IMR-90 (cell line): ENCODE measurements around the gene HOXD10. TPM values are rescaled to one million over a fixed set of nuclear protein-coding genes. Genes with fewer than 3 reads are reported as not detected.

ENCODE experiments used
- ATAC-seq: fragments of 200-7000 bp; cut with Tn5 transposase; 2 replicates; pipeline ENCODE4 v1.9.1; 2020; ENCODE audit warnings: low read depth, mild to moderate bottlenecking, moderate library complexity
- BruUV-seq: library from RNA; stranded (reverse); fragments of 400-500 nt; replicated peaks from 2 replicates; lab custom pipeline; 2021; lab: Mats Ljungman, UMichigan
- CTCF ChIA-PET: fragments of 300-600 bp; formaldehyde crosslinking; extraction: SDS; loops from one replicate; lab custom pipeline; 2021; ENCODE audit warnings: antibody characterized with exemption; lab: Yijun Ruan, JAX
- POLR2A ChIA-PET: fragments of 300-600 bp; sonication (Branson Sonifier 250); formaldehyde crosslinking; loops from one replicate; lab custom pipeline; 2022; ENCODE audit warnings: antibody characterized with exemption; ENCODE audit not compliant: unreplicated experiment; lab: Charles Lee
- DNase-seq: peaks from one replicate; pipeline ENCODE4 v3.0.0; 2013
- H2AFZ ChIP-seq: replicated peaks from 2 replicates; pipeline ENCODE3; 2013; ENCODE audit warnings: low read length, mild to moderate bottlenecking; ENCODE audit not compliant: poor library complexity
- H2AK5ac ChIP-seq: 2 replicates; pipeline ENCODE4 v1.6.1; 2013; ENCODE audit warnings: low read depth, low read length, inconsistent platforms
- H2AK9ac ChIP-seq: replicated peaks from 2 replicates; pipeline ENCODE3; 2013; ENCODE audit warnings: mild to moderate bottlenecking, low read depth, low read length, moderate library complexity; ENCODE audit not compliant: poor library complexity
- H2BK120ac ChIP-seq: 2 replicates; pipeline ENCODE4 v1.6.1; 2013; ENCODE audit warnings: low read depth, low read length, inconsistent platforms
- H2BK15ac ChIP-seq: 3 replicates; pipeline ENCODE4 v1.6.1; 2013; ENCODE audit warnings: low read depth, low read length, inconsistent platforms
- H2BK20ac ChIP-seq: 2 replicates; pipeline ENCODE4 v1.6.1; 2013; ENCODE audit warnings: low read depth, mild to moderate bottlenecking, inconsistent platforms, low read length, moderate library complexity
- H2BK5ac ChIP-seq: 2 replicates; pipeline ENCODE4 v1.6.1; 2013; ENCODE audit warnings: mild to moderate bottlenecking, low read depth, low read length, inconsistent platforms; ENCODE audit not compliant: poor library complexity, severe bottlenecking
- H3K14ac ChIP-seq: replicated peaks from 2 replicates; pipeline ENCODE4 v1.6.1; 2013; ENCODE audit warnings: low read depth, low read length, inconsistent platforms
- H3K18ac ChIP-seq: 2 replicates; pipeline ENCODE4 v1.6.1; 2013; ENCODE audit warnings: low read depth, low read length, control low read depth
- H3K23ac ChIP-seq: 2 replicates; pipeline ENCODE4 v1.6.1; 2013; ENCODE audit warnings: low read depth, low read length, inconsistent platforms
- H3K27ac ChIP-seq: 2 replicates; pipeline ENCODE4 v1.5.1; 2013; ENCODE audit warnings: mild to moderate bottlenecking, control low read depth, low read length; ENCODE audit not compliant: insufficient read depth
- H3K27me3 ChIP-seq: 2 replicates; pipeline ENCODE4 v1.6.1; 2013; ENCODE audit warnings: low read length; ENCODE audit not compliant: control insufficient read depth, insufficient read depth
- H3K36me3 ChIP-seq: 2 replicates; pipeline ENCODE4 v1.6.1; 2013; ENCODE audit warnings: low read length, mixed read lengths; ENCODE audit not compliant: control insufficient read depth, insufficient read depth
- H3K4ac ChIP-seq: 2 replicates; pipeline ENCODE4 v1.6.1; 2013; ENCODE audit warnings: low read depth, low read length, inconsistent platforms
- H3K4me1 ChIP-seq: 2 replicates; pipeline ENCODE4 v1.6.1; 2013; ENCODE audit warnings: low read length, mixed read lengths; ENCODE audit not compliant: control insufficient read depth, insufficient read depth
- H3K4me2 ChIP-seq: 2 replicates; pipeline ENCODE4 v1.6.1; 2013; ENCODE audit warnings: low read depth, mild to moderate bottlenecking, control low read depth, low read length, moderate library complexity
- H3K4me3 ChIP-seq: 2 replicates; pipeline ENCODE4 v1.5.1; 2013; ENCODE audit warnings: low read depth, mild to moderate bottlenecking, control low read depth, low read length, moderate library complexity; ENCODE audit not compliant: insufficient read depth
- H3K56ac ChIP-seq: 2 replicates; pipeline ENCODE4 v1.6.1; 2013; ENCODE audit warnings: low read length, inconsistent platforms; ENCODE audit not compliant: insufficient read depth; ENCODE audit errors: extremely low read depth
- H3K79me1 ChIP-seq, 2 experiments: 2 replicates each; pipeline ENCODE4 v1.6.1; 2013; ENCODE audit warnings: low read length in 2 of 2, inconsistent platforms in 1 of 2, low read depth in 1 of 2
- H3K9ac ChIP-seq: 2 replicates; pipeline ENCODE4 v1.6.1; 2013; ENCODE audit warnings: low read depth, low read length, control low read depth
- H3K9me1 ChIP-seq: 2 replicates; pipeline ENCODE4 v1.6.1; 2013; ENCODE audit warnings: low read length, inconsistent platforms; ENCODE audit not compliant: insufficient read depth
- H3K9me3 ChIP-seq: 2 replicates; pipeline ENCODE4 v1.6.1; 2013; ENCODE audit warnings: low read length; ENCODE audit not compliant: control insufficient read depth, insufficient read depth
- H4K20me1 ChIP-seq: 2 replicates; pipeline ENCODE4 v1.6.1; 2013; ENCODE audit warnings: low read length, inconsistent platforms; ENCODE audit not compliant: insufficient read depth
- H4K5ac ChIP-seq: 2 replicates; pipeline ENCODE4 v1.6.1; 2013; ENCODE audit warnings: mild to moderate bottlenecking, low read depth, low read length, control low read depth
- H4K8ac ChIP-seq, 2 experiments: 2 replicates each; pipeline ENCODE4 v1.6.1; 2013; ENCODE audit warnings: low read depth in 2 of 2, low read length in 2 of 2, control low read depth in 1 of 2, inconsistent platforms in 1 of 2
- H4K91ac ChIP-seq: 2 replicates; pipeline ENCODE4 v1.6.1; 2013; ENCODE audit warnings: low read depth, low read length, inconsistent platforms; ENCODE audit not compliant: insufficient read depth
- BHLHE40 ChIP-seq: fragments of 150-350 bp; IDR thresholded peaks from 2 replicates; pipeline ENCODE4 v1.6.1; 2016; ENCODE audit warnings: mild to moderate bottlenecking, low read depth, low read length
- CEBPB ChIP-seq: IDR thresholded peaks from 2 replicates; pipeline ENCODE4 v1.6.1; 2012; ENCODE audit warnings: low read depth, low read length, improper control_type of control experiment
- ELK1 ChIP-seq: fragments of 150-350 bp; IDR thresholded peaks from 2 replicates; pipeline ENCODE4 v1.6.1; 2016; ENCODE audit warnings: low read depth, mild to moderate bottlenecking, low read length, moderate library complexity, borderline replicate concordance
- MAFK ChIP-seq: IDR thresholded peaks from 2 replicates; pipeline ENCODE4 v1.6.1; 2012; ENCODE audit warnings: low read depth, low read length, improper control_type of control experiment
- MXI1 ChIP-seq: IDR thresholded peaks from 2 replicates; pipeline ENCODE4 v1.6.1; 2012; ENCODE audit warnings: low read depth, mild to moderate bottlenecking, low read length, moderate library complexity, borderline replicate concordance
- POLR2A ChIP-seq: IDR thresholded peaks from 2 replicates; pipeline ENCODE4 v1.6.1; 2012; ENCODE audit warnings: mild to moderate bottlenecking, low read depth, low read length
- RCOR1 ChIP-seq: IDR thresholded peaks from 2 replicates; pipeline ENCODE4 v1.6.1; 2012; ENCODE audit warnings: mild to moderate bottlenecking, low read length, improper control_type of control experiment; ENCODE audit not compliant: insufficient replicate concordance
- RFX5 ChIP-seq: IDR thresholded peaks from 2 replicates; pipeline ENCODE4 v1.8.0; 2012; ENCODE audit warnings: low read depth, mild to moderate bottlenecking, low read length, moderate library complexity
- WGBS, 2 experiments: methylation state at CpG; one replicate each; pipeline versions ENCODE4 v1.1.5 to v1.1.7; 2013; ENCODE audit warnings: missing lambda C conversion rate in 2 of 2; ENCODE audit not compliant: insufficient read length in 1 of 2; ENCODE audit errors: extremely low coverage in 2 of 2; 5-methylcytosine and 5-hydroxymethylcytosine counted together
- dilution Hi-C: fragments of 300-500 bp; cut with HindIII; formaldehyde crosslinking; loops from one replicate; pipeline ENCODE4 v1.14.3; 2018; ENCODE audit warnings: low sequenced_read_pairs; ENCODE audit not compliant: unreplicated experiment
- in situ Hi-C: fragments of 300-500 bp; cut with MboI; formaldehyde crosslinking; loops from 3 replicates; pipeline ENCODE4 v1.14.3; 2019; ENCODE audit warnings: low sequenced_read_pairs, inconsistent platforms, mixed read lengths
- intact Hi-C: fragments of 100-400 bp; cut with micrococcal nuclease; formaldehyde crosslinking; loops from 2 replicates; pipeline ENCODE4 v1.10.0; 2022
- polyA plus RNA-seq, 3 experiments: library from polyadenylated mRNA; depleted of rRNA; stranded (reverse); fragments of >200 nt; gene quantifications; 2 replicates each; pipeline ENCODE4 v1.2.3, GENCODE V29; 2012; ENCODE audit warnings: low replicate concordance in 1 of 3
- total RNA-seq: library from RNA; depleted of rRNA; stranded (reverse); fragments of >200 nt; gene quantifications from 2 replicates; pipeline ENCODE4 v1.2.3, GENCODE V29; 2012
- TF ChIP-seq, protein P1 (sequence below): conservative IDR thresholded peaks from 2 replicates; pipeline ENCODE4 v1.5.1; 2012; ENCODE audit warnings: mild to moderate bottlenecking, low read depth, low read length, improper control_type of control experiment

Gene HOXD10
- total and polyA plus RNA-seq, 2 of the 4 experiments (the other 2 are of a cell fraction) = not detected

DNA sequence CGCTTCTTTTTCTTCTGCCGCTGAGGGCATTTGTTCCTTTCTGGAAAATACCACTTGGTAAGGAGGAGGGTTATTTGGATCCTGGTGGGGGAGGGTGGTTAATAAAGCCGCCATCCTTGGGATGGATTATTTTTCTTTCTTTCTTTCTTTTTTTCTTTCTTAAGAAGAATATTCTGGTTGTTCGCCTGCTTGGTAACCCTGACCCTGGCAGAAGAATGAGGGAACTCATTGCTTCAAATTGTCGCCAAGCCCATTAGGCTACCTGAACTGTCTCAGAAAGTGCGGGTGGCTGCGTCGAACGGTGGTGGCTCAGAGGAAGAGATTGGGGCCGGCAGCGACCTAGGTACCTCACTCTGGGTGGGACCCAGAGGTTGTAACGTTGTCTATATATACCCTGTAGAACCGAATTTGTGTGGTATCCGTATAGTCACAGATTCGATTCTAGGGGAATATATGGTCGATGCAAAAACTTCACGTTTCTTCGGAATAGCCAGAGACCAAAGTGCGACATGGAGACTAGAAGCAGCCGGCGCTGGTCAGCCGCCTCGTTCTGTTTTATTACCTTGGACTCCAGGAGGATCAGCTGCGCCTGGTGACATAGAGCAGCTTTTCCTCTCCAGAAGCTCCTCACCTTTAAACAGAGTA, 33.5 kb downstream of the HOXD10 start:
- ChIA-PET POLR2A (no interaction called here), CTCF (interaction anchor here (0.5 kb wide), 1 partner anchor 488 kb away, joined by 5 read pairs; no protein-coding TSS in a partner anchor)
- no peak overlapping the region for H2BK15ac ChIP-seq
- H3K14ac ChIP-seq = no peak overlapping the region
- H4K91ac ChIP-seq = no peak overlapping the region
- H2AK9ac ChIP-seq = no peak overlapping the region
- H3K4me1 ChIP-seq = no peaks in the 10 kb centered on the region
- H3K9ac ChIP-seq = no peak overlapping the region
- H2BK20ac ChIP-seq = no peak overlapping the region
- DNase-seq (no peak), ATAC-seq (no peak)
- H2BK5ac ChIP-seq = no peak overlapping the region
- no peaks in the 10 kb centered on the region for H3K36me3 ChIP-seq
- H3K56ac ChIP-seq = no peak overlapping the region
- H3K27ac ChIP-seq = no peak overlapping the region
- no peak for TF ChIP-seq ELK1
- TF ChIP-seq RCOR1 = no peak
- TF ChIP-seq BHLHE40 = no peak
- TF ChIP-seq MXI1 = no peak
- TF ChIP-seq CEBPB = no peak
- no peak for TF ChIP-seq RFX5
- TF ChIP-seq, protein P1, sequence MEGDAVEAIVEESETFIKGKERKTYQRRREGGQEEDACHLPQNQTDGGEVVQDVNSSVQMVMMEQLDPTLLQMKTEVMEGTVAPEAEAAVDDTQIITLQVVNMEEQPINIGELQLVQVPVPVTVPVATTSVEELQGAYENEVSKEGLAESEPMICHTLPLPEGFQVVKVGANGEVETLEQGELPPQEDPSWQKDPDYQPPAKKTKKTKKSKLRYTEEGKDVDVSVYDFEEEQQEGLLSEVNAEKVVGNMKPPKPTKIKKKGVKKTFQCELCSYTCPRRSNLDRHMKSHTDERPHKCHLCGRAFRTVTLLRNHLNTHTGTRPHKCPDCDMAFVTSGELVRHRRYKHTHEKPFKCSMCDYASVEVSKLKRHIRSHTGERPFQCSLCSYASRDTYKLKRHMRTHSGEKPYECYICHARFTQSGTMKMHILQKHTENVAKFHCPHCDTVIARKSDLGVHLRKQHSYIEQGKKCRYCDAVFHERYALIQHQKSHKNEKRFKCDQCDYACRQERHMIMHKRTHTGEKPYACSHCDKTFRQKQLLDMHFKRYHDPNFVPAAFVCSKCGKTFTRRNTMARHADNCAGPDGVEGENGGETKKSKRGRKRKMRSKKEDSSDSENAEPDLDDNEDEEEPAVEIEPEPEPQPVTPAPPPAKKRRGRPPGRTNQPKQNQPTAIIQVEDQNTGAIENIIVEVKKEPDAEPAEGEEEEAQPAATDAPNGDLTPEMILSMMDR = no peak
- no peak for TF ChIP-seq POLR2A
- no peak for TF ChIP-seq MAFK
- in situ Hi-C loops (no loop called here), dilution Hi-C loops (no loop called here), intact Hi-C loops (no loop called here)
- no TSS peak for BruUV-seq
- no peak overlapping the region for H3K18ac ChIP-seq
- H4K8ac ChIP-seq = no peak overlapping the region
- no peak overlapping the region for H3K23ac ChIP-seq
- peaks cover 8% of the 10 kb centered on the region for H3K9me3 ChIP-seq
- peaks cover 87% of the 10 kb centered on the region for H3K27me3 ChIP-seq
- WGBS, 2 experiments = 13% methylated on average over 6 of the region's 24 CpGs; no CpG with 5 or more reads in 1 of the 2 experiments
- H2AK5ac ChIP-seq = no peak overlapping the region
- H2BK120ac ChIP-seq = no peak overlapping the region
- H4K20me1 ChIP-seq = no peaks in the 10 kb centered on the region
- H3K79me1 ChIP-seq = no peaks in the 10 kb centered on the region
- H3K9me1 ChIP-seq = no peaks in the 10 kb centered on the region
- no peak overlapping the region for H3K4ac ChIP-seq
- no peak overlapping the region for H3K4me2 ChIP-seq
- H4K5ac ChIP-seq = no peak overlapping the region
- no peak overlapping the region for H2AFZ ChIP-seq
- H3K4me3 ChIP-seq = no peak overlapping the region
